PC-9 (cell line): ENCODE results near the gene PLAU. TPM values are rescaled to one million over a fixed set of nuclear protein-coding genes. Genes with fewer than 3 reads are reported as not detected.
A peak's percentile ranks its signal among the peaks of the same experiment; 100 is the strongest.

ENCODE experiments used
- BruUV-seq: library from RNA; stranded (reverse); fragments of 400-500 nt; replicated peaks from 2 replicates; lab custom pipeline; 2021; lab: Mats Ljungman, UMichigan
- CTCF ChIA-PET: fragments of 300-600 bp; sonication (Branson Sonifier 250); formaldehyde crosslinking; loops from one replicate; lab custom pipeline; 2022; ENCODE audit warnings: antibody characterized with exemption; lab: Charles Lee
- POLR2A ChIA-PET: fragments of 300-600 bp; sonication (Branson Sonifier 250); formaldehyde crosslinking; loops from one replicate; lab custom pipeline; 2022; ENCODE audit warnings: antibody characterized with exemption; ENCODE audit not compliant: unreplicated experiment; lab: Charles Lee
- DNase-seq, 2 experiments: peaks; one replicate each; pipeline versions ENCODE4 v3.0.0 to v3.0.0-alpha.2; 2015 to 2022; ENCODE audit warnings: mixed read lengths in 1 of 2
- H2AFZ ChIP-seq: fragments of 200-600 bp; sonication (generic); 2 replicates; pipeline ENCODE4 v1.8.1; 2017; ENCODE audit warnings: antibody characterized with exemption
- H3F3A ChIP-seq: fragments of 200-600 bp; sonication (generic); 2 replicates; pipeline ENCODE4 v1.8.1; 2017; ENCODE audit warnings: antibody characterized with exemption, mild to moderate bottlenecking, low read depth; ENCODE audit not compliant: insufficient read depth
- H3K27ac ChIP-seq: fragments of 200-600 bp; sonication (generic); 2 replicates; pipeline ENCODE4 v1.6.1; 2016; ENCODE audit warnings: mixed run types
- H3K27me3 ChIP-seq: fragments of 200-600 bp; sonication (generic); 2 replicates; pipeline ENCODE4 v1.6.1; 2016; ENCODE audit warnings: low read depth, mixed run types; ENCODE audit not compliant: insufficient read depth
- H3K36me3 ChIP-seq: fragments of 200-600 bp; sonication (generic); 2 replicates; pipeline ENCODE4 v1.6.1; 2016; ENCODE audit warnings: low read depth, mixed run types
- H3K4me1 ChIP-seq: fragments of 200-600 bp; sonication (generic); replicated peaks from 2 replicates; pipeline ENCODE4 v1.6.1; 2016; ENCODE audit warnings: mixed run types; ENCODE audit not compliant: insufficient read depth
- H3K4me2 ChIP-seq: fragments of 200-600 bp; sonication (generic); 2 replicates; pipeline ENCODE4 v1.6.1; 2017; ENCODE audit warnings: mixed run types
- H3K4me3 ChIP-seq: fragments of 200-600 bp; sonication (generic); 2 replicates; pipeline ENCODE4 v1.6.1; 2016; ENCODE audit warnings: mixed run types
- H3K79me2 ChIP-seq: fragments of 200-600 bp; sonication (generic); 2 replicates; pipeline ENCODE4 v1.6.1; 2017; ENCODE audit warnings: low read depth, mixed run types
- H3K9me2 ChIP-seq: fragments of 200-600 bp; sonication (generic); 2 replicates; pipeline ENCODE4 v1.8.1; 2017; ENCODE audit warnings: mild to moderate bottlenecking; ENCODE audit not compliant: insufficient read depth
- H3K9me3 ChIP-seq: fragments of 200-600 bp; sonication (generic); 2 replicates; pipeline ENCODE4 v1.8.1; 2016; ENCODE audit warnings: low read depth; ENCODE audit not compliant: insufficient read depth
- H4K20me1 ChIP-seq: fragments of 200-600 bp; sonication (generic); 2 replicates; pipeline ENCODE4 v1.8.1; 2017; ENCODE audit not compliant: insufficient read depth
- CTCF ChIP-seq: fragments of 200-600 bp; sonication (generic); conservative IDR thresholded peaks from 2 replicates; pipeline ENCODE4 v1.6.1; 2017; ENCODE audit warnings: mixed run types, antibody characterized with exemption, mild to moderate bottlenecking, moderate library complexity
- EZH2 ChIP-seq: fragments of 200-600 bp; sonication (generic); IDR thresholded peaks from 2 replicates; pipeline ENCODE4 v1.8.0; 2017; ENCODE audit warnings: antibody characterized with exemption, low read depth
- intact Hi-C: fragments of 100-400 bp; cut with micrococcal nuclease; formaldehyde crosslinking; loops from one replicate; pipeline ENCODE4 v1.10.0; 2022; ENCODE audit not compliant: unreplicated experiment
- total RNA-seq: library from RNA; stranded (reverse); gene quantifications from 2 replicates; pipeline ENCODE4 v1.2.3, GENCODE V29; 2021

Gene PLAU
- total RNA-seq, 1 experiment from 2014 or later: 90.3 TPM

DNA sequence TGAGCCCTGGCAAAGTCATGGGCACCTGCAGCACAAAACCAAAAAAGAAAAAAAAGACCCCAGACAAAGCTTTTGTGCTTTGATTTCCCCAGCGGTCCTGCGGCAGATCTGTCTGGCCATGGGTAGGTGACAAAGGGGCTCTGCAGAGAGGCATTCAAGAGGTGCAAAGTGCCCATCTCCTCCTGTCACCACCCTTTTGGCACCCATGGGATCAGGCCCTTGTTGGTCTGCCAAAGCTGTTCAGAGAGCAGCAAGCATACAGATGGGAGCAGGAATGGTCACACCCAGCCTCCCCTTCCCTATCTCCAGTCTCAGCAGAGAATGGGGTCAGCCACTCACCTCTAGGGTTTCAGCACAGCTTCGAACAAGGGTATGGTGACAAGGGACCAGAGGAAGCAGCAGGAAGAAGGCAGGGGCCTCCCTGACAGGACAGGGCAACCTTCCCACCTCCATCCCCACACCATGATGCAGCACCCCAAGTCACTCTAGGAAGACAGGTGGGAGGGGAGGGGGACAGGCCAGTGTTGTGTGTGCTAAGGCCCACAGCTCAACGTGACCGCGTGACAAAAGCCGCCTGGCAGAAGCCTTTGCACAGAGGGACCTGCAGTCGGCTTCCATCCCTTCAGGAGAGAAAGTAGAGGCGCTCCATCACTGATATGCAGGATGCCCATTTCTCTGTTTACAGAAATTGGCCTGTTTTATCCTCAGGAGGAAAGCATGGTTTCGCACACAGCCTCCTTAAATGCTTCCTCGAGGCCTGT is 42.9 kb upstream of the PLAU start:
- Histone ChIP-seq H3F3A (peaks cover 40% of the 10 kb centered on the region), H3K4me3 (no peak overlapping the region), H3K9me2 (no peaks in the 10 kb centered on the region), H3K27ac (no peak overlapping the region), H3K79me2 (peaks cover 94% of the 10 kb centered on the region), H3K9me3 (no peaks in the 10 kb centered on the region), H3K4me2 (no peak overlapping the region), H3K36me3 (peaks cover 81% of the 10 kb centered on the region), H3K27me3 (no peaks in the 10 kb centered on the region), H3K4me1 (peaks cover 50% of the 10 kb centered on the region), H2AFZ (no peak overlapping the region), H4K20me1 (peaks cover 79% of the 10 kb centered on the region)
- DNase-seq: no peak
- CTCF ChIA-PET: no interaction called here
- intact Hi-C loops: no loop called here
- no TSS peak for BruUV-seq
- no peak for TF ChIP-seq CTCF
- TF ChIP-seq EZH2: no peak
- POLR2A ChIA-PET: no interaction called here

- TF ChIP-seq CTCF: no peak
- no peak for TF ChIP-seq EZH2
- H3K27ac ChIP-seq: no peak overlapping the region
- no TSS peak for BruUV-seq
- ChIA-PET CTCF (interaction anchor here (0.6 kb wide), 1 partner anchor 123 kb away, joined by 15 read pairs; no protein-coding TSS in a partner anchor), POLR2A (no interaction called here)
- H3K4me1 ChIP-seq: peaks cover 50% of the 10 kb centered on the region
- no peaks in the 10 kb centered on the region for H3K9me2 ChIP-seq
- H2AFZ ChIP-seq: no peak overlapping the region
- H3K4me3 ChIP-seq: no peak overlapping the region
- H4K20me1 ChIP-seq: peaks cover 73% of the 10 kb centered on the region
- H3F3A ChIP-seq: peaks cover 40% of the 10 kb centered on the region
- intact Hi-C loops: no loop called here
- no peaks in the 10 kb centered on the region for H3K27me3 ChIP-seq
- no peak overlapping the region for H3K4me2 ChIP-seq
- H3K9me3 ChIP-seq: no peaks in the 10 kb centered on the region
- no peak for DNase-seq
- peaks cover 92% of the 10 kb centered on the region for H3K79me2 ChIP-seq
- peaks cover 75% of the 10 kb centered on the region for H3K36me3 ChIP-seq
Measured at GRCh38 chr10:73868655-73869195, 42.2 kb upstream of the PLAU start.

DNA sequence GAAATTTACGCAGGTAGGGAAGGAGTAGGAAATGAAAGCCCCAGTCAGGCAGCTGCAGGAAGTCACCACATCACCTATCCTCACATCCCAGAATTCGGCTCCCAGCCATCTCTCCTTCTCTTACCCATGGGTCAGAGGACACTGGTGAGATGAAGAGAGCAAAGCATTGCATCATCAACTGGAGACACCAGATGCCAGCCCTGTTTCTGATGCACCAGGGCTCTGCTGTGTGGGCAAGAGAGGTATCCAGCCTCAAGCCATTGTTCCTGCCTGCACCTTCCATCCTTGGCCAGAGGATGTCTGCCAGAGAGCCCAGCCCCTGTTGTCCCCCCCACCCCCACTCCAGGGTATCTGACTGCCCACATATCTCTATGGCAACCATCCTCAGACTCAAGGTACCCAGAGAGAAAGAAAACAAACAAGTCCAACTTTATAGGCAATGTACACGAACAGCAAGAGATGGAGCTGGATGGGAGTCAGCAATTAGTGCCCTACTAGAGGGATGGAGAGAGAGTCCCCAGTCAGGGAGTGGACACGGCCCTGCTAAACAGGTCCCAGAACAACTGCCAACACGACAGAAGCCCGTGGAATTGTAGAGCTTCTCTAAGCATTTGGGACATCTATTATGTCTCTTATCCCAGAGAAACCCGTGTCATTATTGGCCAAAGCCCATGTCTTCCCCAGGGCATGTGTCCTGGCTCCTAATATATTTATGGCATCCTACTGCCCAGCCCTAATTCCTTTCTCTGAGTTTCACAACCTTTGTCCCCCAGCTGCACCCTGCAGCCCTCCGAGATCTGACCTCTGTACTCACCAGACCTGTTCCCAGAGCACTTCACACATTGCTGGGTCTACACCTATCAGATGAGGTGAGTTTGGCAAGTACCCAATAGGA is 39.4 kb upstream of the PLAU start:
- peaks cover 70% of the 10 kb centered on the region for H3K79me2 ChIP-seq
- peak overlapping the region; percentile 88 for H3K27ac ChIP-seq
- H3K9me3 ChIP-seq: no peaks in the 10 kb centered on the region
- intact Hi-C loops: loop anchor here (1.0 kb wide), 3 partner anchors 17 to 280 kb away; partner anchors contain the start of gene ADK
- peaks cover 48% of the 10 kb centered on the region for H3F3A ChIP-seq
- no peaks in the 10 kb centered on the region for H3K9me2 ChIP-seq
- no peak for DNase-seq
- POLR2A ChIA-PET: interaction anchor here (0.6 to 0.9 kb wide), 6 partner anchors 8 to 259 kb away, joined by 3 to 29 read pairs (median 15); no protein-coding TSS in a partner anchor
- no TSS peak for BruUV-seq
- H2AFZ ChIP-seq: no peak overlapping the region
- H3K4me2 ChIP-seq: peak overlapping the region; percentile 98
- CTCF ChIA-PET: interaction anchor here (0.6 to 1.3 kb wide), 3 partner anchors 28 to 335 kb away, joined by 3 to 5 read pairs (median 4); no protein-coding TSS in a partner anchor
- H3K36me3 ChIP-seq: peaks cover 55% of the 10 kb centered on the region
- peaks cover 70% of the 10 kb centered on the region for H3K4me1 ChIP-seq
- H3K27me3 ChIP-seq: no peaks in the 10 kb centered on the region
- peaks cover 44% of the 10 kb centered on the region for H4K20me1 ChIP-seq
- H3K4me3 ChIP-seq: peak overlapping the region; percentile 30; the same call in 1 of the 2 replicates
- TF ChIP-seq EZH2 (no peak), CTCF (no peak)
